ENCODE data around the gene GRIP2.
"Not testable (repeated sequence)": the region's sequence is repeated elsewhere in the genome, so short reads cannot be mapped to it uniquely, and the experiment has no call there.

GRIP2 gene

GRCh38 chr3:14517601-14518431 is 22.3 kb downstream of the GRIP2 start:
- Histone ChIP-seq H3K4me1 (ENCODE audit: insufficient read depth, low read length) (peaks cover 2% of the 10 kb centered on the region; the same call in 1 of the 2 replicates), H3K4me3 (ENCODE audit: low read length) (no peak overlapping the region), H3K9ac (ENCODE audit: low read depth, low read length) (no peak overlapping the region), H3K9me3 (ENCODE audit: insufficient read depth, low read depth, low read length) (no peaks in the 10 kb centered on the region), H3K27me3 (ENCODE audit: insufficient read depth, low read length) (no peaks in the 10 kb centered on the region), H3K36me3 (ENCODE audit: insufficient read depth, low read depth, low read length) (no peaks in the 10 kb centered on the region), H3K27ac (ENCODE audit: low read length) (no peak overlapping the region)

GRCh38 chr3:14516738-14517345 is 23.3 kb downstream of the GRIP2 start:
- Histone ChIP-seq H3K27ac (ENCODE audit: low read length) (no peak overlapping the region), H3K4me1 (ENCODE audit: insufficient read depth, low read length) (no peaks in the 10 kb centered on the region), H3K27me3 (ENCODE audit: insufficient read depth, low read length) (no peaks in the 10 kb centered on the region), H3K9me3 (ENCODE audit: insufficient read depth, low read depth, low read length) (no peaks in the 10 kb centered on the region), H3K36me3 (ENCODE audit: insufficient read depth, low read depth, low read length) (no peaks in the 10 kb centered on the region), H3K9ac (ENCODE audit: low read depth, low read length) (no peak overlapping the region), H3K4me3 (ENCODE audit: low read length) (no peak overlapping the region)

- H3K9me3 ChIP-seq (ENCODE audit: insufficient read depth, low read depth, low read length); H3K4me3 ChIP-seq (ENCODE audit: low read length); H3K27me3 ChIP-seq (ENCODE audit: insufficient read depth, low read length); H3K4me1 ChIP-seq (ENCODE audit: insufficient read depth, low read length); H3K27ac ChIP-seq (ENCODE audit: low read length); H3K36me3 ChIP-seq (ENCODE audit: insufficient read depth, low read depth, low read length); H3K9ac ChIP-seq (ENCODE audit: low read depth, low read length): not testable (repeated sequence)
Measured at GRCh38 chr3:14515526-14515925, 24.6 kb downstream of the GRIP2 start.

GRCh38 chr3:14514323-14514720 is 25.8 kb downstream of the GRIP2 start:
- no peaks in the 10 kb centered on the region for H3K36me3 ChIP-seq (ENCODE audit: insufficient read depth, low read depth, low read length)
- no peak overlapping the region for H3K9ac ChIP-seq (ENCODE audit: low read depth, low read length)
- no peak overlapping the region for H3K4me3 ChIP-seq (ENCODE audit: low read length)
- no peaks in the 10 kb centered on the region for H3K27me3 ChIP-seq (ENCODE audit: insufficient read depth, low read length)
- no peaks in the 10 kb centered on the region for H3K4me1 ChIP-seq (ENCODE audit: insufficient read depth, low read length)
- no peaks in the 10 kb centered on the region for H3K9me3 ChIP-seq (ENCODE audit: insufficient read depth, low read depth, low read length)
- H3K27ac ChIP-seq (ENCODE audit: low read length) = no peak overlapping the region

- Histone ChIP-seq H3K36me3 (ENCODE audit: insufficient read depth, low read depth, low read length) (no peaks in the 10 kb centered on the region), H3K27me3 (ENCODE audit: insufficient read depth, low read length) (no peaks in the 10 kb centered on the region), H3K27ac (ENCODE audit: low read length) (no peak overlapping the region), H3K4me3 (ENCODE audit: low read length) (no peak overlapping the region), H3K4me1 (ENCODE audit: insufficient read depth, low read length) (no peaks in the 10 kb centered on the region), H3K9ac (ENCODE audit: low read depth, low read length) (no peak overlapping the region), H3K9me3 (ENCODE audit: insufficient read depth, low read depth, low read length) (no peaks in the 10 kb centered on the region)
Measured at GRCh38 chr3:14513566-14514322, 26.4 kb downstream of the GRIP2 start.

GRCh38 chr3:14512942-14513327 is 27.2 kb downstream of the GRIP2 start:
- Histone ChIP-seq H3K9ac (ENCODE audit: low read depth, low read length) (no peak overlapping the region), H3K9me3 (ENCODE audit: insufficient read depth, low read depth, low read length) (no peaks in the 10 kb centered on the region), H3K4me3 (ENCODE audit: low read length) (no peak overlapping the region), H3K4me1 (ENCODE audit: insufficient read depth, low read length) (no peaks in the 10 kb centered on the region), H3K27ac (ENCODE audit: low read length) (no peak overlapping the region), H3K27me3 (ENCODE audit: insufficient read depth, low read length) (no peaks in the 10 kb centered on the region), H3K36me3 (ENCODE audit: insufficient read depth, low read depth, low read length) (no peaks in the 10 kb centered on the region)

GRCh38 chr3:14512281-14512941 is 27.7 kb downstream of the GRIP2 start:
- Histone ChIP-seq H3K4me3 (ENCODE audit: low read length) (no peak overlapping the region), H3K36me3 (ENCODE audit: insufficient read depth, low read depth, low read length) (no peaks in the 10 kb centered on the region)

GRCh38 chr3:14511623-14512280 is 28.4 kb downstream of the GRIP2 start:
- Histone ChIP-seq H3K9ac (ENCODE audit: low read depth, low read length) (no peak overlapping the region), H3K27ac (ENCODE audit: low read length) (no peak overlapping the region), H3K4me3 (ENCODE audit: low read length) (no peak overlapping the region), H3K27me3 (ENCODE audit: insufficient read depth, low read length) (no peaks in the 10 kb centered on the region), H3K36me3 (ENCODE audit: insufficient read depth, low read depth, low read length) (no peaks in the 10 kb centered on the region), H3K4me1 (ENCODE audit: insufficient read depth, low read length) (no peaks in the 10 kb centered on the region), H3K9me3 (ENCODE audit: insufficient read depth, low read depth, low read length) (no peaks in the 10 kb centered on the region)

More at GRCh38 chr3:14512281-14512941, 27.7 kb downstream of the GRIP2 start:
- Histone ChIP-seq H3K4me1 (ENCODE audit: insufficient read depth, low read length) (no peaks in the 10 kb centered on the region), H3K27ac (ENCODE audit: low read length) (no peak overlapping the region), H3K27me3 (ENCODE audit: insufficient read depth, low read length) (no peaks in the 10 kb centered on the region), H3K9me3 (ENCODE audit: insufficient read depth, low read depth, low read length) (no peaks in the 10 kb centered on the region), H3K9ac (ENCODE audit: low read depth, low read length) (no peak overlapping the region)

- Histone ChIP-seq H3K27me3 (ENCODE audit: insufficient read depth, low read length) (no peaks in the 10 kb centered on the region), H3K27ac (ENCODE audit: low read length) (no peak overlapping the region), H3K4me3 (ENCODE audit: low read length) (no peak overlapping the region), H3K9me3 (ENCODE audit: insufficient read depth, low read depth, low read length) (no peaks in the 10 kb centered on the region), H3K36me3 (ENCODE audit: insufficient read depth, low read depth, low read length) (no peaks in the 10 kb centered on the region), H3K9ac (ENCODE audit: low read depth, low read length) (no peak overlapping the region; the same call in 1 of the 2 replicates), H3K4me1 (ENCODE audit: insufficient read depth, low read length) (no peaks in the 10 kb centered on the region)
Measured at GRCh38 chr3:14510838-14511622, 29.1 kb downstream of the GRIP2 start.

- Histone ChIP-seq H3K36me3 (ENCODE audit: insufficient read depth, low read depth, low read length) (no peaks in the 10 kb centered on the region), H3K4me1 (ENCODE audit: insufficient read depth, low read length) (no peaks in the 10 kb centered on the region), H3K27me3 (ENCODE audit: insufficient read depth, low read length) (no peaks in the 10 kb centered on the region), H3K9ac (ENCODE audit: low read depth, low read length) (no peak overlapping the region), H3K4me3 (ENCODE audit: low read length) (no peak overlapping the region), H3K27ac (ENCODE audit: low read length) (no peak overlapping the region), H3K9me3 (ENCODE audit: insufficient read depth, low read depth, low read length) (no peaks in the 10 kb centered on the region)
Measured at GRCh38 chr3:14509796-14510100, 30.4 kb downstream of the GRIP2 start.
